Stimulated activated CD4-positive, alpha-beta T cell treated with anti-CD3 and anti-CD28 coated beads, Interleukin-4, amount 100 ng/mL, for 1 hour (primary cell): ENCODE measurements around the gene RNF44.

Experiments
- DNase-seq: peaks from one replicate; pipeline ENCODE4 v3.0.0-alpha.2; 2020

Gene RNF44

DNA sequence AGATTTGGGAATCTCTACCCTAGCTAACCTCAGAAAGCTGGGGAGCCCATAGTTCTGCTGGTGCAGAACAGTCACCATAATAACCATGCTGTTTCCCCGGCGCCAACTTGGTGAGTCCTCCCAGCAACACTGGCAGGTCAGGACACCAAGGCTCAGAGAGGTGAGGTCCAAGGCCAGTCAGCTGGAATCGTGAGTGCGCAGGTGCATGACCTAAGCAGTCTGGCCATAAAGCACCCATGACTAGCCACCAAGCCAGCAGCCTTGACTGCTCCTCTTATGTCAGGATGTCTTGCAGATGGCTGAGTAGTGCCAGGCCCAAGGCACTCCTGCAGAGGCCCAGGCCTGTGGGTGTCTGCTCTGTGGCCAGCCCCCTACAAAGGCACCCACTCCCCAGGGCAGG lies 2.6 kb downstream of the RNF44 start:
- no peak for DNase-seq

DNA sequence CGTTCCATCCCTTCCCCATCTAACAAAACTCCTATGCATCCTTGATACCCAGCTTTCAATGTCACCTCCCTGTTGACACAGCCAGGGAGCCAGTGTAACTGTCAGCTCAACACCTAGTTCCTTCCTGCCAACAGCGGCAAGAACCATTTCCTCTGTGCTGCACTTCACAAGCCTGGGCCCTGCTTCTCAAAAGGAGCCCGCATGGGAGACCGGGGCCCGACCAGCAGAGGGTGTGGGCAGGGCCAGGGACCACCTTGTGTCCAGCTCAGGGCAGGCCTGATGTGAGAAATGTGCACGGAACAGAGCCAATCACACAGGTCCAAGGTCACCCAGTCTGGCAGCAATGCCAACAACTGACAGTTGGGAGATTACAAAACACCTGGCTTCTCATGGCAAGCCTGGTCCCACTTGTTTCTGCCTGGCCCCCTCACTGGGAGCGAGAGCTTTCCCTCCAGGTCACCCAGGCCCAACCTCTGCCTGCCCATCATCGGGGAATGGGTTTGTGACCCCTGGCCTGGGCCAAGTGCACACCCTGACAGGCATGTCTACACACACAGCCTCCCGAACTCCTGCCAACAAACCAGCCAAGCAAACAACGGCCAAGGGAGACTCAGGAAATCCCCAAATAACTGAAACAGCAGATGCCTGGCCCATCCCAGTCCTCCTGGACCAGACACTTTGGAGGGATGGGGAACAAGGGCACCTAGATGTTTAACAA lies 3.1 kb downstream of the RNF44 start:
- no peak for DNase-seq

DNA sequence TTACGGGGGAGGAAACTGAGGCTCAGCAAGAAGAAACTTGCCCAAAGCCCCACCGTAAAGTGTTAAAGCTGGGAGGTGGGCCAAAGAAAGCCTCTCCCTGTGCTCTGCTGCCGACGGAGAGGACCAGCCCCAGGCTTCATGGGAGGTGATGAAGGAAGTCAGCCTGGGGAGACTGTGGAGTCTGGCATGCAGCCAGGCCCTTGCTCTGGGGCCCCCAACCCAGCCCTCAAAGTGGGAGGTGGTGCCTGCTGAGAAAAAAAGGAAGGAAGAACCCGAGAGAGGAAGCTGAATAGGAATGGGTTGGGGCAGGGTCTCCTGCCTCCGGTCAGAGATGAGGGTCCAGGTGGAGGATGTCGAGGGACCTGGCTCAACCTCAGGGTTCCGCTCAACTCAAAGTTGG lies 3.8 kb downstream of the RNF44 start:
- DNase-seq, result no peak

DNA sequence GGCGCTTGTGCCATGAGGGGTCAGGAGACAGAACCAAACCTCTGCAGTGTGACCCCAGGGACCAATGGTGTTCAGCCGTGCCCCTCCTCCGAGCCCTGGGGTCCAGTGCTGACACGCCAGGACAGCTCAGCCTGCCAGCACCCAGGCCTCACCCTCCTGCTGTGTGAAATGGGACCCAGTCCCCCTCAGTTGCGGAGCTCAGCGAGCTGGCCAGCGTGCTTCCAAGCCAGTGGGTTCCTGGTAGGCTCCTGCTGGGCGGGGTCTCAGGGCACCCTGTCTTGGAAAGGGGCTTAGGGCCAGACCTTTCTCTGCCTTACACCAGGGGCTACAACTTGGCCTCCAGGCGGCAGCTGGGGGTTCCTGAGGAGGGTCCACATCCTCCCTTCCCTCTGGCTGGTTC lies 4.4 kb downstream of the RNF44 start:
- DNase-seq, result no peak

DNA sequence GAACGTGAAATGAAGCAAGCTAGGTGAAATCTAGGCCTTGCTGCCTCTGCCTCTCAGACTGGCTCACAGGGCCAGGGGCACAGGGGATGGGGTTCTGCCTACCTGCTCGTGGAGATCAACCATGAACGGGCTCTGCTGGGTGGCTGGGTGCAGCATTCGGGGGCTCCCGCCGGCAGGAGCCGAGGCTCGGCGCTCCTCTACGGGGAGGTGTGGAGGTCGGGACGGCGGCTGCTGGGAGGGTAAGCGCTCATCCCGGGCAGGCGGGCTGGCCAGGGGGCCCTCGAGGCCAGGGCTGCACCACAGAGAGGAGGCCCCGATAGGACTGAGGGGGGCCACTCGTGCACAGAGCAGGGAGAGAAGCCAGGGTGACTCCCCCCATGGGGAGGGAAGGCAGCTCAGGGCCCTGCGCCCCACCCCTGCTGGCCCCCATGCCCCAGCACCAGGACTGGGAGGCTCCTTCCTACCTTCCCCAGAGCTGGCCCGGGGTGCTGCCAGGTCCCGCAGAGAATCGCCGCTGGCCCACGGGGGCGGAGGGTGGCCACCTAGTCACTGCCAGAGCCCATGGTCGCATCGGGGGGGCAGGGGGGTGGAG lies 5.2 kb downstream of the RNF44 start:
- DNase-seq, result no peak

DNA sequence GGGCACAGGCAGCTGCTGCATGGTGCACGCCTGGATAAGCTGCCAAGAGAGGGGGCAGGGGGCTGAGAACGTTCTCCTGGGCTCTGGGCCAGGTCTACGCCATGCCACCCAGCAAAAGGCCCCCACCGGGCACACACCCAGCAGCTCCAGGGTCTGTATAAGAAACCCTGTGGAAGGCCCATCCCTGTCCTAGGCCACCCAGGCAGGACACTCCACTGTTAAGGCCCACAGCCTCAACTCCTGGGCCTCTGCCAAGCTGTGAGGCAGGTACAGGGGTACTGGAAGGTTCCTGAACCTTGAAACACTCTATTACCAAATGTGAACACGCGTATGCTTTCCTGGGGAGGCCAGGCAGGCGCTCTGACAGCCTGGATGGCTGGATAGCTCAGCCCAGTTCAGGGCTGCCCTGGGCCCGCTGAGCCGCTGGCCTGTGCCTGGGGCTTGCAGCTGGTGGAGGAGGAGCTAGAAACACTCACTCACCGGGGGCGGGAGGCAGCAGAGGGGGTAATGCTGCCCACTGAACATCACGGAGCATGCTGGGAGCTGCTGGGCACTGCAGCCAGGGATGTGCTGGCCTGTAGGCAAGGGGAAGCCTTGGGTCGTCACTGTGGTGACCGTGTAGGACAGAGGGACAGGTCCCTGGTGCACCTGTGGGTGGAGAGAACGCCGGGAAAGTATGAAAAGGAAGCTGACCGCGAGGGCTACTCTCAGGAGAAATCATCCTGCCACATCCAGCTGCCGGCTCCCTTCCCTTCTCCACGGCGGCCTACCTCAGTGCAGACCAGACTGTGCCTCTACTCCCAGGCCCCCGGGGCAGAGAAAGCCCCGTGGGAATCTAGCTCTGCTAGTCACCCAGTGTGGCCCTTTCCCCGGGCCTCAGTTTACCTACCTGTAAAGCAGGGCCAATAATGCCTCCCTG lies 6.0 kb downstream of the RNF44 start:
- peak; percentile 40 for DNase-seq

DNA sequence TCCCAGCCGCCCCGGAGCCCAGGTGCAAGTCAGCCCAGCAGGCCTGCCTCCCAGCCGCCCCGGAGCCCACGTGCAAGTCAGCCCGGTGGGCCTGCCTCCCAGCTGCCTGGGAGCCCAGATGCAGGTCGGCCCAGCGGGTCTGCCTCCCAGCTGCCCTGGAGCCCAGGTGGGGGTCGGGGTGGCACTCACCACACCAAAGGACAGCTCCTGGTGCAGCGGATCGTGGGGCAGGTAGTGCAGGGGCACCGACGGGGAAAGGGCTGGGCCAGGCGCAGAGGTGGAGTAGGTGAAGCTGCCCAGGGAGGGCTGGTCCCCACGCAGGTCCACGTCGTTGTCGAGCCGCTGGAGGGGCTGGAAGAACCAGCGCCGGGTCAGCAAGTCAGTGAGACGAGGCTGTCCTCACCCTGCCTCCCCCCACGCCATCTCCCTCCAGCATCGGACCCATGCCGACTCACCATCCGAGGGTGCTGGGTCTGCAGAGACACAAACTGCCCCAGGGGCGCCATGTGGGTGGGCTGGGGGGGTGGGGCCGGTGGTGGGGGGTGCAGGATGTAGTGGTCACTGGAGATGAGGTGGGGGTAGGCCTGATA lies 6.7 kb downstream of the RNF44 start:
- no peak for DNase-seq

DNA sequence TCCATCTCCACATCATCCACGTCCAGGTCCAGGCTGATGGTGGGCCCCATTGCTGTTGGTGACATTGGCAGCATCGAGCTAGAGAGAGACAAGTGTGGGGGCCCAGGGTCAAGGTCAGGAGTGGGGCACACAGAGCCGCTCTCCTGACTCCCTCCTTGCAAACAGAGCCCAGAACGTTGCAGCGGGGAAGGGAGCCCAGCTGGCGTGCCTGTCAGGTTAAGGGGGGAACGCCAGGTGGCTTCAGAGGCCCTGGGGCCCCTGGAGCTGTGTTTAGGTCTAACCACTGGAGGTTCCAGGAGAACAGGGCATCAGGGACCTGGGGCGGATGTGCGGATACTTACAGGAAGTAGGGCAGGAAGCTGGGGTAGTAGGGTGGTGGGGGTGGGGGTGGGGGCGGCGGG lies 7.5 kb downstream of the RNF44 start:
- no peak for DNase-seq

DNA sequence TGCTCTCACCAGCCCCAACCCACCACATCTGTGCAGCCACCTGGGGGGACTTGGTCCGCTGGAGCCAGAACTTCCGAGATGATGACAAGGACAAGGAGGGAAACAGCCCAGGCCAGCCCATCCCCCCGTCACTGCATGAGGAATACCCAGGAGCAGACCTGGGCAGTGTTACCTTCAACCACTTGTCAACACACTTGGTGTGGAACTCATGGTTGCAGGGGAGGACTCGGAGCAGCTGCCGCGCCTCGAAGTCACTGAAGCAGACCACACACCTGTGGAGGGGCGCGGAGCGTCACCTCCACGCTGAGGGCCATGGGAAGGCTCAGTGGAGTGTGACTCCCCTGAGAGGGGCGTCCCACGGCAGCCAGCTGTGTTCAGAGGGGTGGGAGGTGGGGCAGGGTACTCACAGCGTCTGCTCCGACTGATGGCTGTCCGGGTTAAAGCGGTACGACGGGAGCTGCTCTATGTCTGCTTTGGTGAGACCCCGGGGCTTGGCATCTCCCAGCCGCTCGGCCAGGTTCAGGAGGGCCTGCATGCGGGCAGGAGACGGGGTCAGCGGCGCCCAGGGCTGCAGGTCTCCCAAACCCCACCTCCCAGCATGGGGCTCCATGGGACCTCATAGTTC lies 8.0 kb downstream of the RNF44 start:
- no peak for DNase-seq

DNA sequence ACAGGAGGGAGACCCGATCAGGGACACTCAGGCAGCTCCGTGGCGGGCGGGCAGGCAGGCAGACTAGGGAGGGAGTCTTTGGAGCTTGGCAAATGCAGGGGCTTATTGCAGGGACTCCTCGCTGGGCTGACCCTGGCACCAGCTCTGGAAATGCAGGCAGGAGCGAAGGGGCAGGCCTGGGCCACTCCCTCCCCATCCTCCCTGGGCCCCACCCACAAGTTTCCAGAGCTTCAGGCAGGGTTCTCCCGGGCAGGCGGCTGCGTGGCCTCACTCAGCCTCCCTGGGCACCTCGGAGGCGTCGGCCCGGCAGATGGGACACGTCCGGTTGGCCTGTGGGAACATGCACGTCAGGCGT lies 8.5 kb downstream of the RNF44 start:
- no peak for DNase-seq

DNA sequence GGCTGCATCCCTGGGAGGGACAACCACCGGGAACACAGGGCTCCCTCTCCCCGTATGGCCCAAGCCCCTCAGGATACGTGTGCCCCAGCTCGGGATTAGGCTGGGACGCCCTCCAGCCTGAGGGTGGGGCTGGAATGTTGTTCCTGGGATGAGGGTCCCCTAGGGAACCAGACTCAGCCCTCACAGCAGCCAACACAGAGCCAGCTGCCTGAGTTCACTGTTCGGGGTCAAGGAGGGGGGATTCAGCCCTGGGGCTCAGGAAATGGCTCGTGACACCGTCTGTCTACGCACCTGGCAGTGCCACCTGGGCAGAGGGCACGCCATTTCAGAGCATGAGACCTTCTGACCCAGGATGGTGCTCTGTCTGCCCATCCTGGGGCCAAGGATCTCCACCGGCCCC lies 8.9 kb downstream of the RNF44 start:
- DNase-seq, result no peak

DNA sequence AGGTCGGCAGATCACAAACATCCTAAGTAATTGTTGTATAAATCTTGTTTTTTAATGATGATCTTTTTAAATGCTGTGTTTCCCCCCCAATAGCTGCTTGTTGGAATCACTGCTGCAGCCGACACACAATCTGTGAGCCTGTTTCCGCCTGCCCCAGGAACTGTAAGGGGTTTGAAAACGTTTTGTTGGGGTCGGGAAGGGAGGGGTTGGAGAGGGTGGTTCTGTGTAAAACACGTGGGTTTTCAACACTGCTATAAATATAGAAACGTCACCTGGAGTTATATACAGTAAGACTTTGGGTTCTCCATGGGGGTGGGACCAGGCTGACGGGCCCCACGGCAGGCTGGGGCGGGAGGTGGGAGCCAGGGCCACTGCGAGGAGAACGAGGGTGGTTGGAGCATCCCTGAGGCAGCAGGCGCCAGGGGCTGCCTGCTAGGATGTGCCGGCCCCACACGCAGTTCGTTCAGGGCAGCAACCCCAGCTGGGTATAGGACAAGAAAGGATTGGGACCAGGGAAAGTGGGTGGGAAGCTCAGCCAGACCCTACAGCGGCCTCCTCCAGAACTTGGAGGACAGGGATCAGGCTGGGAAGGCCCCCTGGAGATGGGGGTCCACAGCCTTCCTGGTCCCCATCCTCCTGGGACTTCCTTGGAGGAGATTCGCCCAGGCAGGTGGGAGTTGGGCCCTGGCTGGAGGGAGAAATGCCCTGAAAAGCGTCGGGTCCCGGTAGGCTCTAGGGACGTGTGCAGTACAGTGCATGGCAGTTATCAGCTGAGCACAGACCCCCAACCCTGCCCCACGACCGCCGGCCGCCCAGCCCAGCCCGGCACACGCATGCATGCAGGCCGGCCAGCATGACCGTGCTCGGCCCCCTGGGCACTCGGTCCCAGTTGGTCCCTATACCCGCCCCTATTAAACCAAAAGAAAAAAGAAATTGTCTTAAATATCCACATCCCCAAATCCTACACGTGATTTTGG lies 9.7 kb downstream of the RNF44 start:
- DNase-seq, result no peak

DNA sequence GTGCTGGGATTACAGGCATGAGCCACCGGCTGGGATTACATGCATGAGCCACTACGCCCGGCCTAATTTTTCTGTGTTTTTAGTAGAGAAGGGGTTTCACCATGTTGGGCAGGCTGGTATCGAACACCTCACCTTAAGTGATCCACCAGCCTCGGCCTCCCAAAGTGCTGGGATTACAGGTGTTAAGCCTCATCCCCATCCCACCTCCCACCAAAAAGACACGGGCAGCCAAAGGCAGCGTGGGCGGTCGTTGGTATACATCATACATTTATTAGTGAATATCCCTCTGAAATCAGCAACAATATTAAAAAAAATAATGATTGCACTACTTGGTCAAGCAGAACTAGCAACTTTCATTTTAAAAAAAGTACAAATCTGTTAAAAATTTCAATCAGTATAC lies 10.7 kb downstream of the RNF44 start:
- no peak for DNase-seq

DNA sequence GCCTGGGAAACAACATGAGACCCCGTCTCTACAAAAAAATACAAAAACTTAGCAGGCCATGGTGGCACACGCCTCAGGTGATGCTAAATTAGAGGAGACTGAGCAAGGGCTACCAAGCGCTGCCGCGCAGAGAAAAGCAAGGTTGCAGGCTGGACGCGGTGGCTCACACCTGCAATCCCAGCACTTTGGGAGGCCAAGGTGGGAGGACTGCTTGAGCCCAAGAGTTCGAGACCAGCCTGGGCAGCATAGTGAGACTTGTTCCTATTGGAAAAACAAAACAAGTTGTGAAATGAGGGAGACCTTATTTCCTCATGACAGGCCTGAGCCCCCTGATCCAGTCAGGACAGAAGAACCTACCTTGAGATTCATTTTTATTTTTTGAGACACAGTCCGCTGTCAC lies 11.5 kb downstream of the RNF44 start:
- no peak for DNase-seq

DNA sequence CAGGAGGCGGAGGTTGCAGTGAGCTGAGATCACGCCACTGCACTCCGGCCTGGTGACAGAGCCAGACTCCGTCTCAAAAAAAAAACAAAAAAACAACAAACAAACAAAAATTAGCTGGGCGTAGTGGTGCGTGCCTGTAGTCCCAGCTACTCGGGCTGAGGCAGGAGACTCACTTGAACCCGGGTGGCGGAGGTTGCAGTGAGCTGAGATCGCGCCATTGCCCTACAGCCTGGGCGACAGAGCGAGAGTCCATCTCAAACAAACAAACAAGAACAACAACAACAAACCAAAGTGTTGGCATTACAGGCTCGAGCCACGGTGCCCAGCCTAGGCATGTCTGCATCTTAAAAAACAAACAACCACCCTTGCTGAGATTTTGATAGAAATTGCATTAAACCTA lies 12.2 kb downstream of the RNF44 start:
- DNase-seq, result no peak

DNA sequence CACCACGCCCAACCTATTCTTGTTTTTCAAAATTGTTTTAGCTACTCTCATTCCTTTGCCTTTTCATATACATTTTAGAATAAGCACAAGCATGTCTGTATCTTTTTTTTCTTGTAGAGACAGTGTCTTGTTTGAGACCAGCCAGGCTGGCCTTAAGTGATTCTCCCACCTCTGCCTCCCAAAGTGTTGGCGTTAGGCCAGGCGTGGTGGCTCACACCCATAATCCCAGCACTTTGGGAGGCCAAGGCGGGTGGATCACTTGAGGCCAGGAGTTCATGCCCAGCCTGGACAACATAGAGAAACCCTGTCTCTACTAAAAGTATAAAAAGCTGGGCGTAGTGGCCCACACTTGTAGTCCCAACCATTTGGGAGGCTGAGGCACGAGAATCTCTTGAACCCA lies 13.1 kb downstream of the RNF44 start:
- no peak for DNase-seq

DNA sequence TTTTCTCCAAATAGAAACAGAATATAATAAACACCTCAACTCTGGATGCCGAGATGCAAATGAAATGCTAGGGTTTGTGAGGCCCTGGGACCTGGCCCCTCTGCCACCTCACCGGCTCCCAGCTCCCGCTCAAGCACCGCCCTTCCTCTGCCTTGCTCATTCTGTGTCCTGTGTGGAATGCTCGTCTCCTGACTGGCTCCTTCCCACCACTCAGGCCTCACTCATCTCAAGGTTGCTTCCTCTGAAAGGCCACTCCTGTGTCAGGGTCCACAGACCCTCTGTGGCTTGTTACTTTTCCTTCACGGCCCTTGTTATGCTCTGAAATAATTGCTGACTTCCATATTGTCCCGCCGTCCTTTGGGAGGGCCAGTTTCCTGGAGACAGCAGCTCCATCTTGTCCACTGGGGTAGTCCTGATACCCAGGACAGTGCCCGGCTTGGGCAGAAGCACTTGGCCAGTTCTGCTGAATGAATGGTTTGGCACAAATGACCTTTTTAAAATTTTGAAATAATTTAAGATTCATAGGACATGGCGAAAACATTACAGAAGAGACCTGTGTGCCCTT lies 15.4 kb downstream of the RNF44 start:
- DNase-seq, result no peak

DNA sequence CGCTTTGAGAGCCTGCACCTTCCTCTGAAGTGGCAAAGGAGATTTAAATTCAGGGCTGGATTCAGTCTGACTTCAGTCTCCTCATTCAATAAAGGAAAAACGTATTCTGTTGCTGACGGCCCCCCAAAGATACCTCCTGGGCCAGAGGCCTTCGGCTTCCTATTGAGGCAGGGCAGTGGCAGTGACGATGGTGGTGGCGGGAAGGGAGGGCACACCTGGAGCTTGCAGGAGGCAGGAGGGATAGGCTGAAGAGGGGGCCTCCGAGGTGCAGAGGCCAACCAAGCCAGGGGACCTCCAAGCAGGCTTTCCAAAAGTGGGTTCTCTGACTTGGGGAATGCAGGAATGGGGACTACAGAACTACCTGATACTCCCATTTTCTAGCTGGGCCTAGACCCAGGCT lies 15.9 kb downstream of the RNF44 start:
- no peak for DNase-seq

DNA sequence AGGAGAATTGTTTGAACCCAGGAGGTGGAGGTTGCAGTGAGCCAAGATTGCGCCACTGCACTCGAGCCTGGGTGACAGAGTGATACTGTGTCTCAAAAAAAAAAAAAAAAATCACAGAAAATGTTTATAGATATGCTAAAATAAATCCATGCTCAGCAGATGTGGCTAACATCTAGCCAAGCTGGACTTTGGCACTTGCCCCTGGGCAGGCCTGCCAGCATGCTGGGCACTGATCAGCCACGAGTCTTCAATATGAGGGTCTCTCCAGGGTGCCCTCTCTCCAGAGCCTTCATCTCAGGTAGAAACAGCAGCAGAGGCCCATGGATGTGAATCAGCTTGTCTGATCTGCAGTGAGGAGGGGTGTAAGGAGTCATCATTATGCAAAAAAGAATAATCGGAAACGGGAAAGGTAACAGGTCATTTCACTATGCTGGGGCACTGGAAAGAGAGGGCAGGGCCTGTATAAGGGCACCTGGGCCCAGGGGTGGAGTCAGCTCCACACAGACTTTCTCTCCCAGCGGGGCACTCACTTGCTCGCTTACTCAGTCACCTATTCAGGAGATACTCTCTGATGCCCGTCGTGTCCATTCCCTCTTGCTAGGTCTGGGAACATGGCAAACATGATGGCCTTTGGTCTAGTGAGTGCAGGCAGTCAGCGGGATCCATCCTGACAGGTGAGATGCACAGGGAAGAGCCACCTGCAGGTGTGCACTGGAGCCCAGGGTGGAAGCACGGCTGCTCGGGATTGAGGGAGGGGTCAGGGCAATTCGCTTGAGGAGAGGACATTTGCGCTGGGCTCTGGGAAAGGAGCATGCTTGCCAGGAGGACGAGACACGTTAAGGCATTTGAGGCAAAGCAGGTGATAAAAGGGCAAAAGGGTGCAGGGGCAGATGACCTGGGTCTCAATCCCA lies 17.1 kb downstream of the RNF44 start:
- DNase-seq, result no peak

DNA sequence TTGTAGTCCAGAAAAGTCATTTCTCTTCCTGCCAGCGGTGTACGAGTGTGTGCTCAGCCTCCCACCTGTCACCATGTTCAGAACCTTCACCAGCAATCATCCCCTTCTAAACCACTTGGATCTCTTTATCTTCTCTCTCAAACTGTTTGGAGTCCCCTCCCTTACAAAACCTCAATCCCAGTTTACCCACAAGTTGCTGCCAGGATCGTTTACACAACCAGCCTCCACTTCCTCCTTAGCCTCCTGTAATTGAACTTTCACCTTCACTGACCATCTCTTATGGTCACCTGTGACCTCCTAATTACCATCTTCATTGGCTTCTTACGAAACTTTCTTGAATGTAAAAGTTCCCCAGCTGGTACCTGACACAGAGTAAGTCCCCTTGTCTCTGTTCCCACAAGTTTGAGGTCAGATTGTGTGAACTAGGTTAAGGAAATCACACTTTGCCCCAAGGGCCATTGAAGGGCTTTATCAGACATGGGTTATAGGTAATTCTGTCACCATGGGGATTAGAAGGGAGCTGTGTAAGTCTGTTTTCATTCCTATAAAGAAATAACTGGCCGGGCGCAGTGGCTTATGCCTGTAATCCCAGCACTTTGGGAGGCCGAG lies 20.0 kb downstream of the RNF44 start:
- DNase-seq, result no peak
